ENCODE measurements around the gene HTT.
"Not testable (repeated sequence)": the region's sequence is repeated elsewhere in the genome, so short reads cannot be mapped to it uniquely, and the experiment has no call there.

HTT gene

GRCh38 chr4:3044870-3045819 lies 29.3 kb upstream of the HTT start:
- TF ChIP-seq CTCF (IDR thresholded peaks at IDR 0.05): no peak
- no peaks in the 10 kb centered on the region for H3K9me3 ChIP-seq (ENCODE audit: control insufficient read depth, low read length)
- no peak overlapping the region for H3K4me3 ChIP-seq (ENCODE audit: low read depth, low read length)
- no peak overlapping the region for H2AFZ ChIP-seq
- no peak overlapping the region for H3K9ac ChIP-seq
- H3K36me3 ChIP-seq (ENCODE audit: control insufficient read depth, insufficient read depth, low read length): no peaks in the 10 kb centered on the region
- no peaks in the 10 kb centered on the region for H3K4me1 ChIP-seq
- no peaks in the 10 kb centered on the region for H3K27me3 ChIP-seq (ENCODE audit: control insufficient read depth, insufficient read depth, low read length)
- no peaks in the 10 kb centered on the region for H3K79me2 ChIP-seq
- H3K27ac ChIP-seq: no peak overlapping the region
- no peak overlapping the region for H3K4me2 ChIP-seq (ENCODE audit: low read length)

- H3K36me3 ChIP-seq (ENCODE audit: control insufficient read depth, insufficient read depth, low read length): no peaks in the 10 kb centered on the region
- H3K9me3 ChIP-seq (ENCODE audit: control insufficient read depth, low read length): no peaks in the 10 kb centered on the region
- TF ChIP-seq CTCF (IDR thresholded peaks at IDR 0.05): no peak
- no peak overlapping the region for H3K9ac ChIP-seq
- no peak overlapping the region for H3K4me3 ChIP-seq (ENCODE audit: low read depth, low read length)
- no peaks in the 10 kb centered on the region for H3K79me2 ChIP-seq
- no peaks in the 10 kb centered on the region for H3K27me3 ChIP-seq (ENCODE audit: control insufficient read depth, insufficient read depth, low read length)
- H3K4me1 ChIP-seq: no peaks in the 10 kb centered on the region
- H3K27ac ChIP-seq: no peak overlapping the region
- no peak overlapping the region for H3K4me2 ChIP-seq (ENCODE audit: low read length)
- no peak overlapping the region for H2AFZ ChIP-seq
These were observed 28.3 kb upstream of the HTT start for GRCh38 chr4:3046162-3046561.

GRCh38 chr4:3046623-3047022 lies 27.9 kb upstream of the HTT start:
- Histone ChIP-seq H3K4me1 (no peaks in the 10 kb centered on the region), H3K9ac (no peak overlapping the region), H2AFZ (no peak overlapping the region), H3K9me3 (ENCODE audit: control insufficient read depth, low read length) (no peaks in the 10 kb centered on the region), H3K27ac (no peak overlapping the region), H3K36me3 (ENCODE audit: control insufficient read depth, insufficient read depth, low read length) (no peaks in the 10 kb centered on the region), H3K4me3 (ENCODE audit: low read depth, low read length) (no peak overlapping the region), H3K27me3 (ENCODE audit: control insufficient read depth, insufficient read depth, low read length) (no peaks in the 10 kb centered on the region), H3K79me2 (no peaks in the 10 kb centered on the region), H3K4me2 (ENCODE audit: low read length) (no peak overlapping the region)
- no peak for TF ChIP-seq CTCF (IDR thresholded peaks at IDR 0.05)

- no peaks in the 10 kb centered on the region for H3K4me1 ChIP-seq
- H3K9me3 ChIP-seq (ENCODE audit: control insufficient read depth, low read length): no peaks in the 10 kb centered on the region
- H3K27ac ChIP-seq: no peak overlapping the region
- peak overlapping the region; percentile 72 for H2AFZ ChIP-seq
- H3K4me2 ChIP-seq (ENCODE audit: low read length): peak overlapping the region; percentile 43
- H3K36me3 ChIP-seq (ENCODE audit: control insufficient read depth, insufficient read depth, low read length): no peaks in the 10 kb centered on the region
- H3K9ac ChIP-seq: no peak overlapping the region
- no peaks in the 10 kb centered on the region for H3K27me3 ChIP-seq (ENCODE audit: control insufficient read depth, insufficient read depth, low read length)
- no peaks in the 10 kb centered on the region for H3K79me2 ChIP-seq
- TF ChIP-seq CTCF (IDR thresholded peaks at IDR 0.05): peak; percentile 66
- no peak overlapping the region for H3K4me3 ChIP-seq (ENCODE audit: low read depth, low read length)
These were observed 26.8 kb upstream of the HTT start for GRCh38 chr4:3047464-3048286.

GRCh38 chr4:3051141-3051897 lies 23.2 kb upstream of the HTT start:
- not testable (repeated sequence) for H3K4me1 ChIP-seq; H3K9me3 ChIP-seq (ENCODE audit: control insufficient read depth, low read length); H3K4me2 ChIP-seq (ENCODE audit: low read length); H3K27ac ChIP-seq; H3K27me3 ChIP-seq (ENCODE audit: control insufficient read depth, insufficient read depth, low read length); H3K9ac ChIP-seq; H3K4me3 ChIP-seq (ENCODE audit: low read depth, low read length); H3K36me3 ChIP-seq (ENCODE audit: control insufficient read depth, insufficient read depth, low read length); H3K79me2 ChIP-seq; H2AFZ ChIP-seq
